SK-N-SH treated with all-trans-retinoic acid at 6 μM for 48 hours (cell line): ENCODE results near the gene FBXL16.

Experiments used
- ATAC-seq: fragments of 200-7000 bp; cut with Tn5 transposase; 3 replicates; pipeline ENCODE4 v1.9.1; 2020; ENCODE audit warnings: mild to moderate bottlenecking, moderate library complexity
- ARNTL ChIP-seq: fragments of 450-650 bp; formaldehyde crosslinking; IDR thresholded peaks from 2 replicates; pipeline ENCODE4 v1.5.0; 2020; ENCODE audit warnings: low read depth, mild to moderate bottlenecking, moderate library complexity, borderline replicate concordance
- BACH2 ChIP-seq: fragments of 250-450 bp; sonication (Bioruptor Pico); IDR thresholded peaks from 2 replicates; pipeline ENCODE4 v1.9.0; 2021; ENCODE audit warnings: mild to moderate bottlenecking, borderline replicate concordance
- CSDC2 ChIP-seq: fragments of 250-450 bp; sonication (Bioruptor Pico); IDR thresholded peaks from 2 replicates; pipeline ENCODE4 v1.5.0; 2020; ENCODE audit warnings: mild to moderate bottlenecking, moderate library complexity
- GLIS3 ChIP-seq: fragments of 250-450 bp; sonication (Bioruptor Pico); IDR thresholded peaks from 2 replicates; pipeline ENCODE4 v1.5.0; 2020; ENCODE audit warnings: mild to moderate bottlenecking, moderate library complexity
- ISL1 ChIP-seq: fragments of 250-450 bp; sonication (Bioruptor Pico); IDR thresholded peaks from 2 replicates; pipeline ENCODE4 v2.1.2; 2022; ENCODE audit warnings: mild to moderate bottlenecking, moderate library complexity
- OSR1 ChIP-seq: fragments of 250-450 bp; sonication (Bioruptor Pico); IDR thresholded peaks from 2 replicates; pipeline ENCODE4 v1.8.0; 2022; ENCODE audit warnings: moderate library complexity, mild to moderate bottlenecking, inconsistent platforms
- PPARA ChIP-seq: fragments of 250-450 bp; sonication (Bioruptor Pico); IDR thresholded peaks from 2 replicates; pipeline ENCODE4 v1.5.0; 2020; ENCODE audit warnings: mild to moderate bottlenecking, borderline replicate concordance
- RARB ChIP-seq: fragments of 250-450 bp; sonication (Bioruptor Pico); IDR thresholded peaks from 2 replicates; pipeline ENCODE4 v1.8.0; 2021; ENCODE audit warnings: mild to moderate bottlenecking, moderate library complexity
- SNAI2 ChIP-seq: fragments of 250-450 bp; sonication (Bioruptor Pico); IDR thresholded peaks from 2 replicates; pipeline ENCODE4 v1.5.0; 2020; ENCODE audit warnings: mild to moderate bottlenecking, moderate library complexity
- TCF4 ChIP-seq: fragments of 250-450 bp; sonication (Bioruptor Pico); IDR thresholded peaks from 2 replicates; pipeline ENCODE4 v1.8.0; 2021; ENCODE audit warnings: mild to moderate bottlenecking, moderate library complexity, borderline replicate concordance
- TOX ChIP-seq: fragments of 250-450 bp; sonication (Bioruptor Pico); IDR thresholded peaks from 2 replicates; pipeline ENCODE4 v1.8.0; 2021; ENCODE audit warnings: mild to moderate bottlenecking, moderate library complexity, borderline replicate concordance
- ZC3H10 ChIP-seq: fragments of 250-450 bp; sonication (Bioruptor Pico); IDR thresholded peaks from 2 replicates; pipeline ENCODE4 v1.5.1; 2021; ENCODE audit warnings: mild to moderate bottlenecking, moderate library complexity
- ZFP3 ChIP-seq: fragments of 250-450 bp; sonication (Bioruptor Pico); IDR thresholded peaks from 2 replicates; pipeline ENCODE4 v1.5.0; 2020; ENCODE audit warnings: mild to moderate bottlenecking, moderate library complexity
- ZFP30 ChIP-seq: fragments of 450-650 bp; formaldehyde crosslinking; IDR thresholded peaks from 2 replicates; pipeline ENCODE4 v1.5.0; 2022; ENCODE audit warnings: mild to moderate bottlenecking, moderate library complexity
- ZNF565 ChIP-seq: fragments of 450-650 bp; formaldehyde crosslinking; conservative IDR thresholded peaks from 2 replicates; pipeline ENCODE4 v1.5.0; 2020; ENCODE audit warnings: low read depth, mild to moderate bottlenecking, moderate library complexity
- ZNF70 ChIP-seq: fragments of 450-650 bp; formaldehyde crosslinking; IDR thresholded peaks from 2 replicates; pipeline ENCODE4 v1.5.0; 2020; ENCODE audit warnings: mild to moderate bottlenecking, moderate library complexity
- ZNF8 ChIP-seq: fragments of 450-650 bp; formaldehyde crosslinking; IDR thresholded peaks from 2 replicates; pipeline ENCODE4 v1.5.0; 2020; ENCODE audit warnings: mild to moderate bottlenecking, moderate library complexity
- TF ChIP-seq, protein P1 (sequence below): fragments of 250-450 bp; sonication (Bioruptor Pico); IDR thresholded peaks from 2 replicates; pipeline ENCODE4 v1.5.0; 2020; ENCODE audit warnings: mild to moderate bottlenecking, moderate library complexity
- TF ChIP-seq, protein P2 (sequence below): fragments of 250-450 bp; sonication (Bioruptor Pico); IDR thresholded peaks from 2 replicates; pipeline ENCODE4 v1.5.1; 2020; ENCODE audit warnings: low read depth, mild to moderate bottlenecking, moderate library complexity
- TF ChIP-seq, protein P3 (sequence below): fragments of 250-450 bp; sonication (Bioruptor Pico); IDR thresholded peaks from 2 replicates; pipeline ENCODE4 v1.5.1; 2021; ENCODE audit warnings: mild to moderate bottlenecking, moderate library complexity
- TF ChIP-seq, protein P4 (sequence below): fragments of 250-450 bp; sonication (Bioruptor Pico); IDR thresholded peaks from 2 replicates; pipeline ENCODE4 v1.8.0; 2020; ENCODE audit warnings: mild to moderate bottlenecking, moderate library complexity, borderline replicate concordance
- TF ChIP-seq, protein P5 (sequence below): fragments of 250-450 bp; sonication (Bioruptor Pico); IDR thresholded peaks from 2 replicates; pipeline ENCODE4 v1.8.0; 2021; ENCODE audit warnings: low read depth, mild to moderate bottlenecking, moderate library complexity, borderline replicate concordance

The FBXL16 gene

DNA sequence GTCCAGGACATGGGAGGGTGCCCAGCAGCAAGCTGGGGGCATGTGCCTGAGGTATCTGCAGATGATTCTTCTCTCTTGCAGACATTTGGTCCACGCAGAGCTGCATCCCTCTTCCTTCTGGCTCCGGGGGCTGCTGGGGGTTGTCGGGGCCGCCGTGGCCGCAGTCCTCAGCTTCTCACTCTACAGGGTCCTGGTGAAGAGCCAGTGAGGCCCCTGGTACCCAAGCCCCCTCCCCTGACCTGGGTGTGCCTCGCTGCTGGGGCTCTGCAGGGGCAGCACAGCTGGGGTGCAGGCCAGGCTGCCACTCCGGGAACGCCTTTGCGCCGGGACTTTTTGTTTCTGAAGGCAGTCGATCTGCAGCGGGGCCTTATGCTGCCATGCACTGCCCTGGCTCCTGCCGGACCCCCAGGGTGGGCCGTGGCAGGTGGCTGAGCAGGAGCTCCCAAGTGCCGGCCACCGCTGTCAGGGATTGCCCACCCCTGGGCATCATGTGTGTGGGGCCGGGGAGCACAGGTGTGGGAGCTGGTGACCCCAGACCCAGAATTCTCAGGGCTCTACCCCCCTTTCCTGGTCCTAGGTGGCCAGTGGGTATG, 32.1 kb downstream of the FBXL16 start:
- TF ChIP-seq TOX (CRISPR knock-in tag) = no peak
- no peak for TF ChIP-seq ZNF565 (CRISPR knock-in tag)
- no peak for TF ChIP-seq PPARA (CRISPR knock-in tag)
- TF ChIP-seq ZC3H10 = no peak
- no peak for TF ChIP-seq TCF4
- TF ChIP-seq ZNF8 (CRISPR knock-in tag) = no peak
- TF ChIP-seq, protein P1, sequence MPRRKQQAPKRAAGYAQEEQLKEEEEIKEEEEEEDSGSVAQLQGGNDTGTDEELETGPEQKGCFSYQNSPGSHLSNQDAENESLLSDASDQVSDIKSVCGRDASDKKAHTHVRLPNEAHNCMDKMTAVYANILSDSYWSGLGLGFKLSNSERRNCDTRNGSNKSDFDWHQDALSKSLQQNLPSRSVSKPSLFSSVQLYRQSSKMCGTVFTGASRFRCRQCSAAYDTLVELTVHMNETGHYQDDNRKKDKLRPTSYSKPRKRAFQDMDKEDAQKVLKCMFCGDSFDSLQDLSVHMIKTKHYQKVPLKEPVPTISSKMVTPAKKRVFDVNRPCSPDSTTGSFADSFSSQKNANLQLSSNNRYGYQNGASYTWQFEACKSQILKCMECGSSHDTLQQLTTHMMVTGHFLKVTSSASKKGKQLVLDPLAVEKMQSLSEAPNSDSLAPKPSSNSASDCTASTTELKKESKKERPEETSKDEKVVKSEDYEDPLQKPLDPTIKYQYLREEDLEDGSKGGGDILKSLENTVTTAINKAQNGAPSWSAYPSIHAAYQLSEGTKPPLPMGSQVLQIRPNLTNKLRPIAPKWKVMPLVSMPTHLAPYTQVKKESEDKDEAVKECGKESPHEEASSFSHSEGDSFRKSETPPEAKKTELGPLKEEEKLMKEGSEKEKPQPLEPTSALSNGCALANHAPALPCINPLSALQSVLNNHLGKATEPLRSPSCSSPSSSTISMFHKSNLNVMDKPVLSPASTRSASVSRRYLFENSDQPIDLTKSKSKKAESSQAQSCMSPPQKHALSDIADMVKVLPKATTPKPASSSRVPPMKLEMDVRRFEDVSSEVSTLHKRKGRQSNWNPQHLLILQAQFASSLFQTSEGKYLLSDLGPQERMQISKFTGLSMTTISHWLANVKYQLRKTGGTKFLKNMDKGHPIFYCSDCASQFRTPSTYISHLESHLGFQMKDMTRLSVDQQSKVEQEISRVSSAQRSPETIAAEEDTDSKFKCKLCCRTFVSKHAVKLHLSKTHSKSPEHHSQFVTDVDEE = no peak
- TF ChIP-seq ZFP30 (CRISPR knock-in tag) = no peak
- no peak for TF ChIP-seq ARNTL (CRISPR knock-in tag)
- no peak for TF ChIP-seq ISL1 (CRISPR knock-in tag)
- TF ChIP-seq ZNF70 (CRISPR knock-in tag) = no peak
- no peak for ATAC-seq

DNA sequence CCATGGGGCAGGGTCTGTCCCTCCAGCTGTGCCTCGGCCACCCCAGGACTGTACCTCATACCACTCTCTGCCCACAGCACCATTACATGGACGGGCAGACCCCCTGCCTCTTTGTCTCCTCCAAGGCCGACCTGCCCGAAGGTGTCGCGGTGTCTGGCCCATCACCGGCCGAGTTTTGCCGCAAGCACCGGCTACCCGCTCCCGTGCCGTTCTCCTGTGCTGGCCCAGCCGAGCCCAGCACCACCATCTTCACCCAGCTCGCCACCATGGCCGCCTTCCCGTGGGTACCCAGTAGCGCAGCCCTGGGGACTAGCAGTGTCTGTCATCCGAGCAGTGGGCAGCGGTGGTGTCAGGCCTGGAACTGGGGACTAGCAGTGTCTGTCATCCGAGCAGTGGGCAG, 32.8 kb downstream of the FBXL16 start:
- no peak for ATAC-seq
- TF ChIP-seq OSR1 (CRISPR knock-in tag) (no peak), ISL1 (CRISPR knock-in tag) (no peak), PPARA (CRISPR knock-in tag) (no peak), BACH2 (no peak), ZC3H10 (no peak), SNAI2 (CRISPR knock-in tag) (no peak), ZNF70 (CRISPR knock-in tag) (no peak), ZFP30 (CRISPR knock-in tag) (no peak), ZFP3 (CRISPR knock-in tag) (no peak), ZNF565 (CRISPR knock-in tag) (no peak), TOX (CRISPR knock-in tag) (no peak), RARB (CRISPR knock-in tag) (no peak), TCF4 (no peak), GLIS3 (no peak)
- TF ChIP-seq, protein P2, sequence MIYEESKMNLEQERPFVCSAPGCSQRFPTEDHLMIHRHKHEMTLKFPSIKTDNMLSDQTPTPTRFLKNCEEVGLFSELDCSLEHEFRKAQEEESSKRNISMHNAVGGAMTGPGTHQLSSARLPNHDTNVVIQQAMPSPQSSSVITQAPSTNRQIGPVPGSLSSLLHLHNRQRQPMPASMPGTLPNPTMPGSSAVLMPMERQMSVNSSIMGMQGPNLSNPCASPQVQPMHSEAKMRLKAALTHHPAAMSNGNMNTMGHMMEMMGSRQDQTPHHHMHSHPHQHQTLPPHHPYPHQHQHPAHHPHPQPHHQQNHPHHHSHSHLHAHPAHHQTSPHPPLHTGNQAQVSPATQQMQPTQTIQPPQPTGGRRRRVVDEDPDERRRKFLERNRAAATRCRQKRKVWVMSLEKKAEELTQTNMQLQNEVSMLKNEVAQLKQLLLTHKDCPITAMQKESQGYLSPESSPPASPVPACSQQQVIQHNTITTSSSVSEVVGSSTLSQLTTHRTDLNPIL = no peak
- TF ChIP-seq, protein P1 = no peak
- TF ChIP-seq, protein P3, sequence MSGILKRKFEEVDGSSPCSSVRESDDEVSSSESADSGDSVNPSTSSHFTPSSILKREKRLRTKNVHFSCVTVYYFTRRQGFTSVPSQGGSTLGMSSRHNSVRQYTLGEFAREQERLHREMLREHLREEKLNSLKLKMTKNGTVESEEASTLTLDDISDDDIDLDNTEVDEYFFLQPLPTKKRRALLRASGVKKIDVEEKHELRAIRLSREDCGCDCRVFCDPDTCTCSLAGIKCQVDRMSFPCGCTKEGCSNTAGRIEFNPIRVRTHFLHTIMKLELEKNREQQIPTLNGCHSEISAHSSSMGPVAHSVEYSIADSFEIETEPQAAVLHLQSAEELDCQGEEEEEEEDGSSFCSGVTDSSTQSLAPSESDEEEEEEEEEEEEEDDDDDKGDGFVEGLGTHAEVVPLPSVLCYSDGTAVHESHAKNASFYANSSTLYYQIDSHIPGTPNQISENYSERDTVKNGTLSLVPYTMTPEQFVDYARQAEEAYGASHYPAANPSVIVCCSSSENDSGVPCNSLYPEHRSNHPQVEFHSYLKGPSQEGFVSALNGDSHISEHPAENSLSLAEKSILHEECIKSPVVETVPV (CRISPR knock-in tag) = no peak
- TF ChIP-seq, protein P4, sequence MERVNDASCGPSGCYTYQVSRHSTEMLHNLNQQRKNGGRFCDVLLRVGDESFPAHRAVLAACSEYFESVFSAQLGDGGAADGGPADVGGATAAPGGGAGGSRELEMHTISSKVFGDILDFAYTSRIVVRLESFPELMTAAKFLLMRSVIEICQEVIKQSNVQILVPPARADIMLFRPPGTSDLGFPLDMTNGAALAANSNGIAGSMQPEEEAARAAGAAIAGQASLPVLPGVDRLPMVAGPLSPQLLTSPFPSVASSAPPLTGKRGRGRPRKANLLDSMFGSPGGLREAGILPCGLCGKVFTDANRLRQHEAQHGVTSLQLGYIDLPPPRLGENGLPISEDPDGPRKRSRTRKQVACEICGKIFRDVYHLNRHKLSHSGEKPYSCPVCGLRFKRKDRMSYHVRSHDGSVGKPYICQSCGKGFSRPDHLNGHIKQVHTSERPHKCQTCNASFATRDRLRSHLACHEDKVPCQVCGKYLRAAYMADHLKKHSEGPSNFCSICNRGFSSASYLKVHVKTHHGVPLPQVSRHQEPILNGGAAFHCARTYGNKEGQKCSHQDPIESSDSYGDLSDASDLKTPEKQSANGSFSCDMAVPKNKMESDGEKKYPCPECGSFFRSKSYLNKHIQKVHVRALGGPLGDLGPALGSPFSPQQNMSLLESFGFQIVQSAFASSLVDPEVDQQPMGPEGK (CRISPR knock-in tag) = no peak

DNA sequence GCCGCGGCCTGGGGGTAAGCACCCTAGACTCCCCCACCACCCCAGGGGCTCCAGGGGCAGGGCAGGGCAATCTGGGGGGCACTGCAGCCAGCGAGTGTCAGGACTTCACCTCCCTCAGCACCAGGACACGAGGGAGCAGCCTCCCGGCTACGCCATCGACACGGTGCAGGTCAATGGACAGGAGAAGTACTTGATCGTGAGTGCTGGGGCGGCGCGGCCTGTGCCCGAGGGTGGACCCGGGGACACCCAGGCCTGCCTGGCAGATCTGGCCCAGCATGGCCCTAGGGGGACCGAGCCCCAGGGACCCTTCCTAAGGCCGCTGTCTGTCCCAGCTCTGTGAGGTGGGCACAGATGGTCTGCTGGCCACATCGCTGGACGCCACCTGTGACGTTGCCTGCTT, 33.2 kb downstream of the FBXL16 start:
- ATAC-seq = no peak
- TF ChIP-seq, protein P3 (CRISPR knock-in tag) = no peak
- no peak for TF ChIP-seq ZC3H10
- TF ChIP-seq ARNTL (CRISPR knock-in tag) = no peak
- no peak for TF ChIP-seq GLIS3
- no peak for TF ChIP-seq ISL1 (CRISPR knock-in tag)
- TF ChIP-seq PPARA (CRISPR knock-in tag) = no peak
- no peak for TF ChIP-seq CSDC2 (CRISPR knock-in tag)
- no peak for TF ChIP-seq OSR1 (CRISPR knock-in tag)
- TF ChIP-seq TOX (CRISPR knock-in tag) = no peak
- TF ChIP-seq, protein P5, sequence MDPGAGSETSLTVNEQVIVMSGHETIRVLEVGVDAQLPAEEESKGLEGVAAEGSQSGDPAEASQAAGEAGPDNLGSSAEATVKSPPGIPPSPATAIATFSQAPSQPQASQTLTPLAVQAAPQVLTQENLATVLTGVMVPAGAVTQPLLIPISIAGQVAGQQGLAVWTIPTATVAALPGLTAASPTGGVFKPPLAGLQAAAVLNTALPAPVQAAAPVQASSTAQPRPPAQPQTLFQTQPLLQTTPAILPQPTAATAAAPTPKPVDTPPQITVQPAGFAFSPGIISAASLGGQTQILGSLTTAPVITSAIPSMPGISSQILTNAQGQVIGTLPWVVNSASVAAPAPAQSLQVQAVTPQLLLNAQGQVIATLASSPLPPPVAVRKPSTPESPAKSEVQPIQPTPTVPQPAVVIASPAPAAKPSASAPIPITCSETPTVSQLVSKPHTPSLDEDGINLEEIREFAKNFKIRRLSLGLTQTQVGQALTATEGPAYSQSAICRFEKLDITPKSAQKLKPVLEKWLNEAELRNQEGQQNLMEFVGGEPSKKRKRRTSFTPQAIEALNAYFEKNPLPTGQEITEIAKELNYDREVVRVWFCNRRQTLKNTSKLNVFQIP (CRISPR knock-in tag) = no peak
- no peak for TF ChIP-seq RARB (CRISPR knock-in tag)
- TF ChIP-seq TCF4 = no peak
- TF ChIP-seq ZFP3 (CRISPR knock-in tag) = no peak
